ENCODE measurements around the gene RPS6KA6.

GRCh38 chrX:84205276-84205675 is 17.3 kb upstream of the RPS6KA6 start:
- TF ChIP-seq CTCF (IDR thresholded peaks at IDR 0.05) (no peak), POLR2A (IDR thresholded peaks at IDR 0.05; ENCODE audit: low read depth) (no peak), POLR2AphosphoS5 (IDR thresholded peaks at IDR 0.05) (no peak), EP300 (IDR thresholded peaks at IDR 0.05) (no peak)

Data from esophagus muscularis mucosa (tissue), 4 donors.